DMS53 treated with DMSO at 0.1 percent for 48 hours (cell line): ENCODE results near the gene SMAD4.
"Not testable (repeated sequence)": the region's sequence is repeated elsewhere in the genome, so short reads cannot be mapped to it uniquely, and the experiment has no call there.

Experiments used
- DNase-seq: peaks from one replicate; lab custom pipeline; 2025; ENCODE audit not compliant: unreplicated experiment; lab: John Stamatoyannopoulos, UW

The SMAD4 gene

DNA sequence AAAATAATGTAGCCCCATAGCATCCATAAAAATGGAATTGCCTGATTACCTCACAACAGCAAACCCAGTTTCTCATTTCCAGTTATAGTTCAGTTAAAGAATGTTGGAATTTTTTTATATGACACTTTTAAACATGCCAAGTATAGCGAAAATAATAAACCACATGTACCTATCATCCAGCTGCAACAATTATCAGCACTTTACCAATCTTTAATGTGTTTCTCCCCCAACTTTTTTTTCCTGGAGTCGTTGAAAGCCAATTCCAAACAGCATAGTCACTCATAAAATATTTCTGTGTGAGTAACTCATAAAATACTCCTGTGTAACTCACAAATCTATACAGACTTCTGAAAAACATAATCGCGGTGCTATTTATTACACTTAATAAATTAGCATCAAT lies 38.1 kb downstream of the SMAD4 start:
- no peak for DNase-seq

DNA sequence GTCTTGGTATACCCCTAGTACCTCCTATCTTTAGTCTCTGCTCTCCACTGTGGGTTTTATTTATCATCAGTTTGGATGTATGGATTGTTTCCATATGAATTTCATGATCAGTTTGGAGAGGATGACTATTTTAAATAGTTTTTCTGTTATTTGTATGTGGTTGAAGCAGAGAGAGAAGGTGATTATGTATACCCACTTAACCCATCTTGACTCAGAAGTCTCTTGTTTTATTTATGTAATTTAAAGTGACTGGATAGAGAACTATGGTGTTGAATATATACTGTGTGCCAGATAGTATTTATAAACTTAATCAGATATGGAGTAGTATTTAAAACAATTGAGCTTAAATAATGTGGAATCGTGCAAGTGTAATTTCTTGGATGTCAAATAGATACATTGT lies 39.9 kb downstream of the SMAD4 start:
- DNase-seq, result no peak

DNA sequence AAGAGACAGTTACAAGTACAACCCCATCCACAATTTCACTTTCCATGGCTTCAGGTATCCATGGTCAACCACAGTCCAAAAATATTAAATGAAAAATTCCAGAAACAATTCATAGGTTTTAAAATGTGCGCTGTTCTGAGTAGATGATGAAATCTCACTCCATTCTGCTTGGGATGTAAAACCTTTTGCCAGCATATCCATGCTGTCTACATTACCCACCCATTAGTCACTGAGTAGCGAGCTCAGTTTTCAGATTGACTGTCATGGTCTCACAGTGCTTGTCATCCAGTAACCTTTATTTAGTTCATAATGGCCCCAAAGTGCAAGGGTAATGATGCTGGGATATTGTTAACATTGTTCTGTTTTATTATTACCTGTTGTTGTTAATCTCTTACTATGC lies 40.5 kb downstream of the SMAD4 start:
- no peak for DNase-seq

DNA sequence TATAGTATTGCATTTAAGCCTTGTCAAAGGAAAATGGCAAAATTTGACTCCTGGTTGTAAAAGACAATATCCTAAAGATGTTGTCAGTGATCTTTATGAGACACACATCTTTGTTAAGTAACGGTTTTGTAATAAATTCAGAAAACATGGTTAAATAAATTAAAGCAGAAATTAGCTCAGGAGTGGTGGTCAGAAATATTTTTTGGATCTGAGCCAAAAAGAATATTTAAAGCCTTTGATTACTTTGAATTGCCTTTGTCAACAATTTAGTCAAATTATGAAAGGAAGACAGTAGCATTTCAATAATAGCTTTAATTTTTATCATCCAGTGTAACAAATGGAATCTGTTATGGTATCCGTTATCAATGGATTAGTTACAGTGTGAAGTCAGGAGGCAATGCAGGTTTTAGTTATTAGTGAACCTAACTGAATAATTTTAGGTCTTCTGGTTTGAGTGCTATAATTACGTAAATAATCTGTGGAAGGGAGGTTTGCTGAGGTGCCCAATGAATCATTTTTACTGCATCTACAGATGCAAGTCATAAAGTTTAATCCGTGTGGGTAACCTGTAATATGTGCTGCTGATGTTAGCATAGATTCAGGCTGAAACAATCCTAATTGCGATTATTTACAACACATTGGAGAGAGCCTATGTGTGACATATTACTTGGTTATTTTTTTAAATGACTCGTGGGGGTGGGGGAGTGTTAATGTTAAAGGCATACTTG lies 42.7 kb downstream of the SMAD4 start:
- no peak for DNase-seq

DNA sequence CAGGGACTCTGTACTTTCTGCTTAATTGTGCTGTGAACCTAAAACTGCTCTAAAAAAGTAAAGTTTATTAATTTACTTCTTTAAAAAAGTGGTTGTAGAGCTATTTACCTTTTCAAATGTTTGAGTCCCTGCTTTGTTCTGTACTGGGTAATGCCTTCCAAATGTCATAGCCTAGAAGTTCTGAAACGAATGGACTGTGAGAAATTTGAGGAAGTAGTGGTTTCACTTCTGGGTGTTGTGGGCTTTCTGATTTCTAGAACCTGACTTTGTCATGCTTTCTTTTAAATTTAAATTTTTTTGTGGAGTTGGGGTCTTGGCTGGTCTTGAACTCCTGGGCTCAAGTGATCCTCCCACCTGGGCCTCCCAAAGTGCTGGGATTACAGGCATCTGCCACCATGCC lies 44.6 kb downstream of the SMAD4 start:
- DNase-seq, result no peak

DNA sequence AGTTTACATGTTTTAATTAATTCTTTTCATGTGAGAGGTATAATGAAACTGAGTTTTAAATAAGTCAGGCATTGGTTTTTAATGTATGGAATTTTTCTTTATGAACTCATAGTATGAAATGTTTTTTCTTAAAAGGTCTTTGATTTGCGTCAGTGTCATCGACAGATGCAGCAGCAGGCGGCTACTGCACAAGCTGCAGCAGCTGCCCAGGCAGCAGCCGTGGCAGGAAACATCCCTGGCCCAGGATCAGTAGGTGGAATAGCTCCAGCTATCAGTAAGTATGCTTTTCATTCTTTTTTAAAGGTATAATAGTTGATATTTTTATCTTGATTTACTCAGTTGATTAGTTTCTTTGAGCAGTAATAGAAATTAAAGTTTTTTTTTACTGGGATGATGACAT lies 46.5 kb downstream of the SMAD4 start:
- DNase-seq, result no peak

DNA sequence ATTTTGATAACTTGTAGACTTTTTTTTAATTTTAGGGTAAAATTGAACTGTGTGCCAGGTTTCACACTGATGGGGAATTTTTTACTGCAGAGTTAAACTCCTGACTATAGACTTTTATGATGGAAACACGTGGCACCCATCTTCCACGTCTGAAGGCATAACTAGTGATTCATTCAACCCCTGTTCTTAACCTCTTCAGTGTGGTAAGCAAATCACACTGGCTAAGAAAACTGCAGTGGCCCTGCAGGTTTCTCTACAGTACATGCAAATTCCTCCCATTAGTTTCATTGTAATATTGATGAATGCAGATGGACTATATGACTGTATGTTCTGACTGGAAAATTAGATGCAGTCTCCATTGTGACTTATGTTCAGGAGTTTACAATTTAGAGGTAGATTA lies 47.2 kb downstream of the SMAD4 start:
- DNase-seq, result no peak

DNA sequence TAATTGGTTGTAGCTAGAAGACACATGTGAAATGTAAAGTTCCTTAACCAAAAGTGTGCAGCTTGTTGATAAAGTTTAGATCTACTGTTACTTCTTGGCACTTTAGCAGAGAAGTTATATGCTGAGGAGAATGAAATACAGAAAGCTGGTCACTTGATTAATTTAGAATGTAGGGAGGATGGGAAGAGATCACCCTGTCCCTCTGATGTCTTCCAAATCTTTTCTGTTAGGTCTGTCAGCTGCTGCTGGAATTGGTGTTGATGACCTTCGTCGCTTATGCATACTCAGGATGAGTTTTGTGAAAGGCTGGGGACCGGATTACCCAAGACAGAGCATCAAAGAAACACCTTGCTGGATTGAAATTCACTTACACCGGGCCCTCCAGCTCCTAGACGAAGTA lies 48.0 kb downstream of the SMAD4 start:
- no peak for DNase-seq

DNA sequence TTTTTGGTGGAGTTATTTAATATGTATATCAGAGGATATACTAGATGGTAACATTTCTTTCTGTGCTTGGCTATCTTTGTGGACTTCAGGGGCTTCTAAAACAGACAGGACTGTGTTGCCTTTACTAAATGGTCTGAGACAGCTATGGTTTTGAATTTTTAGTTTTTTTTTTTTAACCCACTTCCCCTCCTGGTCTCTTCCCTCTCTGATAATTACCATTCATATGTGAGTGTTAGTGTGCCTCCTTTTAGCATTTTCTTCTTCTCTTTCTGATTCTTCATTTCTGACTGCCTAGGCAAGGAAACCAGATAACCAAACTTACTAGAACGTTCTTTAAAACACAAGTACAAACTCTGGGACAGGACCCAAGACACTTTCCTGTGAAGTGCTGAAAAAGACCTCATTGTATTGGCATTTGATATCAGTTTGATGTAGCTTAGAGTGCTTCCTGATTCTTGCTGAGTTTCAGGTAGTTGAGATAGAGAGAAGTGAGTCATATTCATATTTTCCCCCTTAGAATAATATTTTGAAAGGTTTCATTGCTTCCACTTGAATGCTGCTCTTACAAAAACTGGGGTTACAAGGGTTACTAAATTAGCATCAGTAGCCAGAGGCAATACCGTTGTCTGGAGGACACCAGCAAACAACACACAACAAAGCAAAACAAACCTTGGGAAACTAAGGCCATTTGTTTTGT lies 52.7 kb downstream of the SMAD4 start:
- no peak for DNase-seq

DNA sequence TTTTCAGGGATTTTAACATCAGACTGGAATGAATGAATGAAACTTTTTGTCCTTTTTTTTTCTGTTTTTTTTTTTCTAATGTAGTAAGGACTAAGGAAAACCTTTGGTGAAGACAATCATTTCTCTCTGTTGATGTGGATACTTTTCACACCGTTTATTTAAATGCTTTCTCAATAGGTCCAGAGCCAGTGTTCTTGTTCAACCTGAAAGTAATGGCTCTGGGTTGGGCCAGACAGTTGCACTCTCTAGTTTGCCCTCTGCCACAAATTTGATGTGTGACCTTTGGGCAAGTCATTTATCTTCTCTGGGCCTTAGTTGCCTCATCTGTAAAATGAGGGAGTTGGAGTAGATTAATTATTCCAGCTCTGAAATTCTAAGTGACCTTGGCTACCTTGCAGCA lies 53.4 kb downstream of the SMAD4 start:
- DNase-seq, result no peak

DNA sequence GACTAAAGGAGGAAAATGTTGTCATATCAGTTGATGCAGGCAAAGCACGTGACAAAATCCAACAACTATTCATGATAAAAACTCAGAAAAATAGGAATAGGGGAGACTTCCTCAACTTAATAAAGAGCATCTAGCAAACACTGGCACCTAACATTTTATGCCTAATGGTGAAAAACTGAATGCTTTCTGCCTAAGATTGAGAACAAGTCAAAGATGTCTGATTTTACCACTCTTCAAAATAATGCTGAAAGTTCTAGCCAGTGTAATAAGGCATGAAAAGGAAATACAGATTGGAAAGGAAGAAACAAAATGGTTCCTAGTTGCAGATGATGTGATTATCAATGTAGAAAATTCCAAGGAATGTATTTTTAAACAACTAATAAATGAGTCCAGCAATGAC lies 58.4 kb downstream of the SMAD4 start:
- no peak for DNase-seq

DNA sequence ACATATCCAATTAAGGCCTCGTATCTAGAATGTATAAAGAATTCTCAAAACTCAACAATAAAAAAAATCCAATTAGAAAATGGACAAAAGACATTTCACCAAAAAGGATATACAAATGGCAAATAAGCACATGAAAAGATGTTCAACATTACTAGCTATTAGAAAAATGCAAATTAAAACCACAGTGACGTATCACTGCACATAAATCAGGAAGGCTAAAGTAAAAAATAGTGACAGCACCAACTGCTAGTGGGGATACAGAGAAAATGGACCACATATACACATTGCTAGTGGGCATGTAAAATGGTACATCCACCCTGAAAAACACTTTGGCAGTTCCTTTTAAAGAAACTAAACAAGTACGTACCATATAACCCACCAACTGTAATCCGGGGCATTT lies 59.7 kb downstream of the SMAD4 start:
- no peak for DNase-seq

DNA sequence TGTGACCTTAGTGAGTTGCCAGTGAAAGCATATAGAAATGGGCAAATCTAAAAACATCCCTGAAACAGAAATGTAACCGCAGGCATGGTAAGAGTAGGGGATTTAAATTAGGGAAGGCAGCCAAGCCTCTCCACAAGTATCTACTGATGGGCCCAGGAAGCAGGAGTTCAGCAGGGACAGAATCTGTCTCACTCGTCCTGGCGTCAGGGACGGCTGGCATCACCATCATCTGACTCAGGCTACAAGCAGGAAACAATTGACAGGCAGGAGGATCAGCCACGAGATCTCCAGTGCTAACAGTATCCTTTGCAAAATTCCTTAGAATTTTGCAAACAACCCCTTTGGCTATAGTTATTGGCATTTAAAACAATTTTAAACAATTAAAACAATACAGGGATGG lies 61.3 kb downstream of the SMAD4 start:
- no peak for DNase-seq

DNA sequence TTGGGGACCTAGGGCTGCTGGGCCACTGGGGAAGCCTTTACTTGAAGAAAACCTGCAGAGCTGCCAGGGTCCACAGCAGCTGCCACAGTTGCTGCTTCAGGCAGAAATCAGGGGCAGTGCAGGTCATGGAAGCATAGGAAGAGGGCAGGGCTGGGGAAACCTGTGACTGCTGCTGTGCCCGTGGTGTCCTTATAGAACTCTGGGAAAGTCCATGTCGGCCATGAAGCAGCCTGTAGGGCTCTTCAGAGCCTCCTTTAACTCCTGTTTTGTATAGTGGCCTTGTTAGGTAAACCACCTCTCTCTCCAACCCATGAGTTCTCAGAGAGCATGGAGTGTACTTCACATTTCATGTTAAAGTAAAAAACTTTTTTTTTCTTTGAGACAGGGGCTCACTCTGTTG lies 62.1 kb downstream of the SMAD4 start:
- no peak for DNase-seq

DNA sequence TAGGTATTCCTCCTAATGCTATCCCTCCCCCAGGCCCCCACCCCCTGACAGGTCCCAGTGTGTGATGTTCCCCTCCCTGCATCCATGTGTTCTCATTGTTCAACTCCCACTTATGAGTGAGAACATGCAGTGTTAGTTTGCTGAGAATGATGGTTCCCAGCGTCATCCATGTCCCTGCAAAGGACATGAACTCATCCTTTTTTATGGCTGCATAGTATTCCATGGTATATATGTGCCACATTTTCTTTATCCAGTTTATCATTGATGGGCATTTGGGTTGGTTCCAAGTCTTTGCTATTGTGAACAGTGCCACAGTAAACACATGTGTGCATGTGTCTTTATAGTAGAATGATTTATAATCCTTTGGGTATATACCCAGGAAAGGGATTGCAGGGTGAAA lies 63.0 kb downstream of the SMAD4 start:
- not testable (repeated sequence) for DNase-seq

DNA sequence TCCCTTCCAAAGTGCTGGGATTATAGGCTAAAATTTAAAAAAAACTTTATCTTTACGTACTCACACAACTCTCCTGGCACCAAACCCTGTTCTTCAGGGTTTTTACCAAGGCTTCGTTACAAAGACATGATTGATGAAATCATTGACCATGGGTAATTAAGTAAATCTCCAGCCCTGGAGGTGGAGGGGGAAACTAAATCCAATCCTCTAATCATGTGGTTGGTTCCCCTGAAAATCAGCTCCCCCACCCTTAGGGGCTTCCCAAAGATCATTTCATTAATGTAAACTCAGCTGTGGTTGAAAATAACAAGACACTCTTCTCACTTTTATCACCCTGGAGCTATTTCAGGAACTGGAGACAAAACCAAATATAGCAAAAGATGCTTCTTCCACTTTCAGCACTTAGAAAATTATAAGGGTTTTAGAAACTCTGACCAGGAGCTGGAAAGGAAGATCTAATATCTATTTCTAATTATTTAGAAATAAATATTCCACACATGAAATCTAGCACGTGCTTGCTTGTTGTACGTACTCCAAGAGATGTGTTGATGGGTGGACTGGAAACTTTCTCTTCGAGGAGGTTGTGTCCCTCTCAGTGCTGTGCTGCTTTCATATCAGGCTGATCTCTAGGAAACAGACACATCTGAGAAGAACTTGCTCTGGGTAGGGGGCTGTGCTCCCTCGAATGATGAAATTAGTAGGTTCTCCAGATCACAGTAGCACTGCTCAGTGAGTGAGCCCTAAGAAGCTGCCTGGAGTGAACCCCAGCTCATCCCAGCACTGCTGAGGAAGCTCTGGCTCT lies 67.2 kb downstream of the SMAD4 start:
- DNase-seq, result no peak

DNA sequence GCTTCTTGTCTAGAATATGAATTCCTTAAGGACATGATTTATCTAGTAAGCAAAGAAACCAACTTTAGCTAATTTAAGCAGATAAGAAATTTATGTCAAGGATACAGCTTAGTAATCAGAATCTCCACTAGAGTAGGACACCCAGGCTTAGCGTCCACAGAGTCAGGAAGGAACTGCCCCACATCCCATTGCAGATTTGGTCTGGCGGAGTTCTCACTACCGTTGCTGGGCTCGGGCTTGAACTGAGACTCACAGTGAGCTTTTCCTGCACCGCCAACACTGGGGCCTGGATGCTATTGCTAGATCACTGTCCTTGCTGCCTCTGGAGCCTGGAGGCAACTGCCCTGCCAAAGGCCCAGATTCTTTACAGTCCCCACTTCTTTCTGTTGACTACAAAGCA lies 68.1 kb downstream of the SMAD4 start:
- no peak for DNase-seq

DNA sequence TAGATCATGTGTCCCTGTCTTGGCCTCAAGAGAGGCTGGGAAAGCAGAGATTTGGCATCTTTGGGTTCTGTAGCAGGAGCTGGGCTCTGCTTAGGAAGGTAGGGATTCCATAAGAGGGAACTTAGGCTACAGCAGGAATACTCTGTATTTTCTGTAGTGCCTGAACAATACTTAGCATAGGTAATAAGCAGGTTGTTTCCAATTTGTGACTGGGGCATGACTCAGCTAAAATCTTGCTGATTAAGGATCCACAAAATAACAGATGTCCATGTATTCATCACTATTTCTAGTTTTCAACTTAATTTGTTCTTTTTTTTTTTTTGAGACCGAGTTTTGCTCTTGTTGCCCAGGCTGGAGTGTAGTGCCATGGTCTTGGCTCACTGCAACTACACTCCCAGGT lies 68.5 kb downstream of the SMAD4 start:
- no peak for DNase-seq

DNA sequence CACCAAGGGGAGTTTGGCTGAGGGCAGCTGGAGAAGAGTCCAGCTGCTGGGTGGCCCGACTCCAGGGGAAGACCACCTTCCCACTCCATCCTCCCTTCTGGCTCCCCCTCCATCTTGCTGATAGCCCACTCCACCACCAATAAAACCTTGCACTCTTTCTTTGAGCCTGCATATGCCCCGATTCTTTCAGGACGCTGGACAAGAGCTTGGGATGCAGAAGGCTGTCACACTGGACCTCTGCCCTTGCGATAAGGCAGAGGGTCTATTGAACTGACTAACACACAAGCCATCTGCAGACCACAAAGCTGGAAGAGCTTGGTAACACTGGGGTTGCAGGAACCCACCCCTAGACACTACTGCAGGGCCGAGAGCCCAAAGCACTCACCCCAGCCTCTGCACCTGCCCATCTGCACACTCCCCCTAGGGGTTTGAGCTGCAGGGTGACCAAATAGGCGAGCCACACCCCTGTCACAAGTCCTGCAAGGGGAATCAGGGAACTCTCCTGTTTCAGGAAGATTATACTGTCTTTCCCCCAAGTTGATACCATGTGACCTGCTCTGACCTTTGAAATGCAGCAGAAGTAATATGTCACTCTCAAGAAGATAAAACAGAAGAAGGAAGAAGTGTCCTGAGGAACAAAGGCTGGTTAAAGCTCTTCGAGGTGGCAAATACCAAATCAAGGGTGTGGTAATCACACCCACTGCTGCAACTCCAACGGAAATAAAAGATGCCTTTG lies 70.5 kb downstream of the SMAD4 start:
- no peak for DNase-seq

DNA sequence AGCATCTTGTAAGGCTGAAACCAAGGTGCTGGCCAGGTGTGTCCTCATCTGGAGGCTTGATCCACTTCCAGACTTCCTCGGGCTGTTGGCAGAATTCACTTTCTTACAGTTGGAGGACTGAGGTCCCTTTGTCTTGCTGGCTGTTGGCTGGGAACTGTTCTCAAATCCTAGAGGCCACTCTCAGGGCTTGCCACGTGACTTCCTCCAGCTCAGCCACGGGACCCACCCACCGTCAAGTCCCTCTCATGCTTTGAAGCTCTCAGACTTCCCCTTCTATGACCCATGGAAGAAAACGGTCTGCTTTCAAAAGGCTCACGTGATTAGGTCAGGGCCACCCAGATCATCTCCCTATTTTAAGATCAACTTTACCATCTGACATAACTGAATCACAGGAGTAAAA lies 77.1 kb downstream of the SMAD4 start:
- no peak for DNase-seq

DNA sequence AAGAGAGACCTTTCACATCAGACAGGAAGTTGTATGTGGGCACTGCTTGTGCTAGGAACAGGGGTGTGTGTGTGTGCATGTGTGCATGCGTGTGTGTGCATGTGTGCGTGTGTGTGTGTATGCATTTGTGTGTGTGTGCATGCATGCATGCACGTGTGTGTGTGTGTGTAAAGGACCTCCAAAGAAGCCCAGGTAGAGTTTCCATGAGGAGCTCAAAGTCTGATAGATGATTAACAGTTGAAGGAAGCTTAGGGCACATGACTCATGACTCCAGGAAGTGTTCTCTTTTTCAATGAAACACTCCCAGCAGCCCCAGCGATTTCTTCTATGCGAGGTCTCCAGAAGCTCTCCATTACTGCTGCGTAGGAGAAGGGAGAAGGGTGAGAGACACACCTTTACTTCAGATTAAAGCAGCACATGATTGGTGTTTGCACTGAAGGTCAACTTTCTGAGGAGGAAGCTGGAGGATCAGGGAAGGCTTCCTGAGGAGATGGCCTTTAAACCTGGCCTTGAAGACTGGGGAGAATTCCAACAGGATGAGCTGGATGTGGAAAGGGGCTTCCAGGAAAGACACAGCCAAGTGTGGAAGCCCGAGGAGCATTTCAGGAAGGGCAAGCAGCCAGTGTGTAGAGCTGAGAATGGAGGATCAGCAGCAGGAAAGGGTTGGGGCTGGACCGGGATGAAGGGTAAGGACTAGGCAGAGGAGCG lies 77.7 kb downstream of the SMAD4 start:
- peak; percentile 35 for DNase-seq
